A673 (cell line): ENCODE data around the gene BCR.

Source experiments
- CTCF ChIP-seq: fragments of 300-800, 200-600 bp; sonication (generic); conservative IDR thresholded peaks from 2 replicates; pipeline ENCODE4 v1.5.1; 2017; ENCODE audit warnings: low read depth, mild to moderate bottlenecking, antibody characterized with exemption, low read length, moderate library complexity, mixed read lengths
- EZH2 ChIP-seq: fragments of 200-600 bp; sonication (generic); IDR thresholded peaks from 2 replicates; pipeline ENCODE4 v1.6.1; 2017; ENCODE audit warnings: borderline replicate concordance, low read depth, mild to moderate bottlenecking, mixed read lengths, antibody characterized with exemption, low read length; ENCODE audit not compliant: poor library complexity, severe bottlenecking

DNA sequence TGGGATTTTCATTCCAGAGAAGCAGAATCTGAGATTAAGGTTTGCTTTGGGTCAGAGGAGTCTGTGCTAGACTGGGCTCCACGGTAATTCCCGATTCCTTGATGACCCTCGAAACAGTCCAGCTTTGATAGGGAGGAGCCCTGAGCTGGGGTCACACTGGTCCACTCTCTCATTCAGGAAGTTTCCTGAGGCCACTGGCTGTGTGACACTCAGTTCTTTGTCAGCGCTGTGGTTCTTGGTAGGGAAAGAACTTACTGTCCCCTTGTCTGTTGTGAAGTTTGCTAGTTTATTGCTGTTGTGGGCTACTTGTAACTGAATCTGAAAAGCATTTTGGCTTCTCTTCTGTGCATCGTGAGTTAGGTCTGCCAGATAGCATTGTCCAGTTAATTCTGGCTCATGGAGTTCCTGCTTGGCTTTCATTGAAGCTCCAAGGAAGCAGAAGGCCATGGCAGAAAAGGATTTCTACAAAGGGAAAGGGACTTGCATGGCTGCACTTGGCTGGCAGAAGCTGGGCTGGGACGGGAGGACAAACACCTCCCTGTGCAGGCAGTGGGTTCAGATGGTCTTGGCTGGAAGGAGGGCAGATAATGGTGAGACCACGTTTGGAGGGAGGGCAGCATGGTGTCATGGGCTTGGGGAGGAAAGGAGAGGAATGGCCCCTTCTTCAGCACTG is 23.3 kb downstream of the BCR start:
- no peak for TF ChIP-seq CTCF
- no peak for TF ChIP-seq EZH2
